ENCODE results near the gene PLTP.

PLTP gene

DNA sequence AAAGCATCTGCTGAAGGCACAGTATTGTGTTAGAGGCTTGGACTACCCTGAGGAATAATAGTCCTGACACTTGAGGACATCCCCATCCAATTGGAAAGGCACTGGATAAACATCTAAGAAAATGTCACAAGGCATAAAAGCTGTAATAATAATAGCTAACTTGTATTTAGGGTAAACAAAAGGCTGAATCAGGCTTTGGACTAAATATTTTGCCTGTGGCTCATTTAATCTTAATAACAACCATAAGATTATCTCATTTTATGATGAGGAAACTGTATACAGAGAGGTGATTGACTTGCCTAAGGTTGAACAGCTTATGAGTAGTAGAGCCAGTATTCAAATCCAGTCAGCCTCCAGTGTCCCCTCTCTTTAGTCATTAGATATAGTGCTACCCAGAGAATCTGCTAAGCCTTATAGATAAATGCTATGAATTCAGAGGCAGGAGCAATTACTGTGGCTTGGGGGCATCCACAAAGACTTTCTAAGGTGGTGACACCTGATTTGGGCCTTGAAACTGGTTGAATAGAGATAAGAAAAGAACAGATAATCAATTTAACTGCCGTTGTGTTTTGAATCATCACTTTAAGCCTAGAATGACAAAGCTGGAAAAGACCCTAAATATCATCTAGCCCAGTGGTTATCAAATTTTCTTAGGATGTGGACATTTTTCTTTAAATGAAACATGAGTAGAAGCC, 38.4 kb downstream of the PLTP start:
- no peak overlapping the region for H3K14ac ChIP-seq (ENCODE audit: low read length)
- H3K23ac ChIP-seq (ENCODE audit: low read depth, low read length, poor library complexity), result no peak overlapping the region
- no peak overlapping the region for H3K4me2 ChIP-seq (ENCODE audit: insufficient read depth, low read length, poor library complexity, severe bottlenecking)
- no peak overlapping the region for H3K4ac ChIP-seq (ENCODE audit: low read length)
- H3K9ac ChIP-seq (ENCODE audit: low read depth, low read length, poor library complexity), result no peak overlapping the region
- peaks cover 1% of the 10 kb centered on the region for H3K79me1 ChIP-seq (ENCODE audit: low read depth, low read length)
- no peak overlapping the region for H3K27ac ChIP-seq (replicated peaks; ENCODE audit: low read length)
- no peak overlapping the region for H2BK12ac ChIP-seq (ENCODE audit: low read length)
- no peak overlapping the region for H3K4me3 ChIP-seq (ENCODE audit: low read length in 2 of 2)
- no peak overlapping the region for H2BK15ac ChIP-seq (ENCODE audit: low read length)
- no peak overlapping the region for H2AFZ ChIP-seq (ENCODE audit: low read length)
- H3K18ac ChIP-seq (ENCODE audit: low read length), result no peak overlapping the region
- H2BK5ac ChIP-seq (ENCODE audit: low read length), result no peak overlapping the region
- DNase-seq (ENCODE audit: low spot score), result no peak
- no peak overlapping the region for H2AK5ac ChIP-seq (ENCODE audit: low read depth, low read length)
- peaks cover 3 to 20% of the 10 kb centered on the region in 2 donors for H3K36me3 ChIP-seq (replicated peaks in 1 of 2; ENCODE audit: control insufficient read depth in 2 of 2, insufficient read depth in 2 of 2, low read length in 2 of 2)
- H3K27me3 ChIP-seq (ENCODE audit: control insufficient read depth in 3 of 3, insufficient read depth in 3 of 3, low read depth in 1 of 3, low read length in 3 of 3), result no peaks in the 10 kb centered on the region
- H2BK120ac ChIP-seq (ENCODE audit: low read depth, low read length), result no peak overlapping the region
- no peaks in the 10 kb centered on the region for H3K9me3 ChIP-seq (replicated peaks in 1 of 2; ENCODE audit: control insufficient read depth in 2 of 2, insufficient read depth in 1 of 2, low read depth in 1 of 2, low read length in 2 of 2)
- no peak overlapping the region for H4K91ac ChIP-seq (ENCODE audit: low read depth, low read length, poor library complexity)
- no peaks in the 10 kb centered on the region for H3K4me1 ChIP-seq (ENCODE audit: control insufficient read depth in 2 of 2, insufficient read depth in 1 of 2, low read depth in 1 of 2, low read length in 2 of 2)
- no CpG with 5 or more reads among the region's 1 CpG for WGBS, 2 donors (ENCODE audit: extremely low coverage in 2 of 2, insufficient read length in 2 of 2, insufficient replicate concordance in 1 of 2)
- no peak overlapping the region for H4K8ac ChIP-seq (ENCODE audit: low read depth, low read length)

DNA sequence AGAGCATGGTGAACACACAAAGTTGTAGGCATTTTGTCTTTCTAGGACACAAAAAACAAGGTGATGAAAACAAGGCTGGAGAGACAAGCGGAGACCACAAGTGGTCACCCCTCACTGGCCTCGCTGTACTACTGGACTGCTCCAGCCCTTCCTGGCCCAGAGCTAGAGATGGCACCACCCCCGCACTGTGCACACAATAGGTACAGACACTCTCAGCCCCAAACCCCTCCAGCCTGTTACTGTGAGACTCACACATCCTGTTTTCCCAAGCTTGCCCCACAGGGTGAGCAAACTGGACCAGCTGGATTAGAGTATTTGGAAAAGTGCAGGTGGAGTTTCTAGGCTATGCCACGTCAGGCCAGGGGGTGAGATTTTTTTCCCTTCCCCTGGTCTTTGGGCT, 39.3 kb downstream of the PLTP start:
- Histone ChIP-seq H3K4ac (ENCODE audit: low read length) (no peak overlapping the region), H3K27me3 (ENCODE audit: control insufficient read depth in 3 of 3, insufficient read depth in 3 of 3, low read depth in 1 of 3, low read length in 3 of 3) (no peaks in the 10 kb centered on the region), H3K9me3 (replicated peaks in 1 of 2; ENCODE audit: control insufficient read depth in 2 of 2, insufficient read depth in 1 of 2, low read depth in 1 of 2, low read length in 2 of 2) (no peaks in the 10 kb centered on the region), H2AK5ac (ENCODE audit: low read depth, low read length) (no peak overlapping the region), H3K18ac (ENCODE audit: low read length) (no peak overlapping the region), H3K79me1 (ENCODE audit: low read depth, low read length) (no peaks in the 10 kb centered on the region), H3K4me3 (ENCODE audit: low read length in 2 of 2) (no peak overlapping the region), H3K36me3 (replicated peaks in 1 of 2; ENCODE audit: control insufficient read depth in 2 of 2, insufficient read depth in 2 of 2, low read length in 2 of 2) (peaks cover 0 to 11% of the 10 kb centered on the region in 2 donors), H3K4me1 (ENCODE audit: control insufficient read depth in 2 of 2, insufficient read depth in 1 of 2, low read depth in 1 of 2, low read length in 2 of 2) (no peaks in the 10 kb centered on the region), H2BK12ac (ENCODE audit: low read length) (no peak overlapping the region), H3K23ac (ENCODE audit: low read depth, low read length, poor library complexity) (no peak overlapping the region), H2BK120ac (ENCODE audit: low read depth, low read length) (no peak overlapping the region), H2BK5ac (ENCODE audit: low read length) (no peak overlapping the region), H3K4me2 (ENCODE audit: insufficient read depth, low read length, poor library complexity, severe bottlenecking) (no peak overlapping the region), H3K9ac (ENCODE audit: low read depth, low read length, poor library complexity) (no peak overlapping the region), H2AFZ (ENCODE audit: low read length) (no peak overlapping the region), H3K14ac (ENCODE audit: low read length) (no peak overlapping the region), H2BK15ac (ENCODE audit: low read length) (no peak overlapping the region), H3K27ac (replicated peaks; ENCODE audit: low read length) (no peak overlapping the region), H4K8ac (ENCODE audit: low read depth, low read length) (no peak overlapping the region), H4K91ac (ENCODE audit: low read depth, low read length, poor library complexity) (no peak overlapping the region)
- no CpG with 5 or more reads among the region's 4 CpGs for WGBS, 2 donors (ENCODE audit: extremely low coverage in 2 of 2, insufficient read length in 2 of 2, insufficient replicate concordance in 1 of 2)
- DNase-seq (ENCODE audit: low spot score), result no peak

DNA sequence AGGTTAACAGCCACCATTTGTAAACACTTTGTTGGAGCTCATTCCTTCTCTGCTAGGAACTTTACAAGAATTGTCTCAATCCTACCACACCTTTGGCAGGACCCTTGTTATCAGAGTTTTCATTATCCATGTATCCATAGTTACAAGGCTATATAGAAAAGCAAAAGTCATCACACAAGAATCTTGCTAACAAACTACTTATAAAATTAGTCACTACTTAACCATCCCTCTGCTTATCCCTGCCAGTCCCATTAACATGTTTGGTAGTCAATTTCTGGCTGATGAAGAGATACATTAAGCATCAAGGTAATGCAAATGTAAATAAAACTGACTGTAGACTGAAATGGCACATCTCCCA, 44.2 kb downstream of the PLTP start:
- H2BK15ac ChIP-seq (ENCODE audit: low read length), result no peak overlapping the region
- no peak overlapping the region for H3K23ac ChIP-seq (ENCODE audit: low read depth, low read length, poor library complexity)
- no peak overlapping the region for H2AK5ac ChIP-seq (ENCODE audit: low read depth, low read length)
- no peaks in the 10 kb centered on the region for H3K9me3 ChIP-seq (replicated peaks in 1 of 2; ENCODE audit: control insufficient read depth in 2 of 2, insufficient read depth in 1 of 2, low read depth in 1 of 2, low read length in 2 of 2)
- H4K91ac ChIP-seq (ENCODE audit: low read depth, low read length, poor library complexity), result no peak overlapping the region
- H3K27ac ChIP-seq (replicated peaks; ENCODE audit: low read length), result no peak overlapping the region
- H3K4me3 ChIP-seq (ENCODE audit: low read length in 2 of 2), result no peak overlapping the region
- no peak overlapping the region for H3K18ac ChIP-seq (ENCODE audit: low read length)
- H3K14ac ChIP-seq (ENCODE audit: low read length), result no peak overlapping the region
- no peak overlapping the region for H2AFZ ChIP-seq (ENCODE audit: low read length)
- no peak overlapping the region for H3K4me2 ChIP-seq (ENCODE audit: insufficient read depth, low read length, poor library complexity, severe bottlenecking)
- DNase-seq (ENCODE audit: low spot score), result no peak
- no peaks in the 10 kb centered on the region for H3K79me1 ChIP-seq (ENCODE audit: low read depth, low read length)
- no peak overlapping the region for H3K4ac ChIP-seq (ENCODE audit: low read length)
- no peaks in the 10 kb centered on the region for H3K4me1 ChIP-seq (ENCODE audit: control insufficient read depth in 2 of 2, insufficient read depth in 1 of 2, low read depth in 1 of 2, low read length in 2 of 2)
- no peak overlapping the region for H2BK12ac ChIP-seq (ENCODE audit: low read length)
- no peak overlapping the region for H4K8ac ChIP-seq (ENCODE audit: low read depth, low read length)
- no peak overlapping the region for H2BK5ac ChIP-seq (ENCODE audit: low read length)
- H3K36me3 ChIP-seq (replicated peaks in 1 of 2; ENCODE audit: control insufficient read depth in 2 of 2, insufficient read depth in 2 of 2, low read length in 2 of 2), result no peaks in the 10 kb centered on the region
- no peaks in the 10 kb centered on the region for H3K27me3 ChIP-seq (ENCODE audit: control insufficient read depth in 3 of 3, insufficient read depth in 3 of 3, low read depth in 1 of 3, low read length in 3 of 3)
- H2BK120ac ChIP-seq (ENCODE audit: low read depth, low read length), result no peak overlapping the region
- no peak overlapping the region for H3K9ac ChIP-seq (ENCODE audit: low read depth, low read length, poor library complexity)

DNA sequence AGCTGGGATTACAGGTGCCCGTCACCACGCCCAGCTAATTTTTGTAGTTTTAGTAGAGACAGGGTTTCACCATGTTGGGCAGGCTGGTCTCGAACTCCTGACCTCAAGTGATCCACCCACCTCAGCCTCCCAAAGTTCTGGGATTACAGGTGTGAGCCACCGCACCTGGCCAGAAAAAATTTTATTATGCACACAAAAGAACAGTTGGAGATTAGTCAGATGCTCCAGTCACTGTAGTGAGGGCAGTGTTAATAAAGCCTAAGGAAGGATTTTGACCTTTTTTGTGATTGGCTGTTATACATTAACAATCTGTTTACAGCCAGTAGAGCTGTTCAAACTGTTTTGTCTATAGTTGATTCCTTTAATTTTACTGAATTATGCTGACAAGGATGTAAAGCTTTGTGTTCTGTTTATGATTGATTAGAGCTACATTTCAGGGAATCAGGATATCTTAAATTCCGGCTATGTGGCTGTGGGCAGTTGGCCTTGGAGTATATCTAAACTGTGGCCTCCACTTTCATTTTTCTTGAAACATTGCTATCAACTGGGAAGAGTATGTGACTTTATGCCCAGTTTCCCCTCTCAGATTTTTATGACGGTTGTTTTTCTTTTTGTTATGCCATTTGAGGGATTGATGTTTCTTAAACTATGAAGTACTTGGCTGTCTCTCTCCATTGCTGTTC, 44.7 kb downstream of the PLTP start:
- H4K91ac ChIP-seq (ENCODE audit: low read depth, low read length, poor library complexity), result no peak overlapping the region
- no peak overlapping the region for H2AFZ ChIP-seq (ENCODE audit: low read length)
- H3K4me1 ChIP-seq (ENCODE audit: control insufficient read depth in 2 of 2, insufficient read depth in 1 of 2, low read depth in 1 of 2, low read length in 2 of 2), result no peaks in the 10 kb centered on the region
- no peak overlapping the region for H3K27ac ChIP-seq (replicated peaks; ENCODE audit: low read length)
- no peak overlapping the region for H2BK15ac ChIP-seq (ENCODE audit: low read length)
- H2BK12ac ChIP-seq (ENCODE audit: low read length), result no peak overlapping the region
- H3K36me3 ChIP-seq (replicated peaks in 1 of 2; ENCODE audit: control insufficient read depth in 2 of 2, insufficient read depth in 2 of 2, low read length in 2 of 2), result no peaks in the 10 kb centered on the region
- WGBS, 2 donors (ENCODE audit: extremely low coverage in 2 of 2, insufficient read length in 2 of 2, insufficient replicate concordance in 1 of 2), result no CpG with 5 or more reads among the region's 6 CpGs
- no peak overlapping the region for H3K23ac ChIP-seq (ENCODE audit: low read depth, low read length, poor library complexity)
- H3K9me3 ChIP-seq (replicated peaks in 1 of 2; ENCODE audit: control insufficient read depth in 2 of 2, insufficient read depth in 1 of 2, low read depth in 1 of 2, low read length in 2 of 2), result no peaks in the 10 kb centered on the region
- no peak overlapping the region for H3K4me3 ChIP-seq (ENCODE audit: low read length in 2 of 2)
- no peak for DNase-seq (ENCODE audit: low spot score)
- H2BK120ac ChIP-seq (ENCODE audit: low read depth, low read length), result no peak overlapping the region
- H3K79me1 ChIP-seq (ENCODE audit: low read depth, low read length), result no peaks in the 10 kb centered on the region
- H3K9ac ChIP-seq (ENCODE audit: low read depth, low read length, poor library complexity), result no peak overlapping the region
- no peaks in the 10 kb centered on the region for H3K27me3 ChIP-seq (ENCODE audit: control insufficient read depth in 3 of 3, insufficient read depth in 3 of 3, low read depth in 1 of 3, low read length in 3 of 3)
- no peak overlapping the region for H3K4me2 ChIP-seq (ENCODE audit: insufficient read depth, low read length, poor library complexity, severe bottlenecking)
- no peak overlapping the region for H3K4ac ChIP-seq (ENCODE audit: low read length)
- H2AK5ac ChIP-seq (ENCODE audit: low read depth, low read length), result no peak overlapping the region
- H4K8ac ChIP-seq (ENCODE audit: low read depth, low read length), result no peak overlapping the region
- no peak overlapping the region for H3K18ac ChIP-seq (ENCODE audit: low read length)
- no peak overlapping the region for H3K14ac ChIP-seq (ENCODE audit: low read length)
- H2BK5ac ChIP-seq (ENCODE audit: low read length), result no peak overlapping the region
